ENCODE results near the gene KCNIP1.

KCNIP1 gene

GRCh38 chr5:170603578-170604565 is 100.1 kb downstream of the KCNIP1 start:
- DNase-seq: peak; percentile 10 to 19

GRCh38 chr5:170606941-170607340 is 103.1 kb downstream of the KCNIP1 start:
- DNase-seq: no peak

- no peak for DNase-seq
Observed at GRCh38 chr5:170611449-170612090, 107.8 kb downstream of the KCNIP1 start.

- no peak for DNase-seq
Observed at GRCh38 chr5:170612256-170612678, 108.4 kb downstream of the KCNIP1 start.

GRCh38 chr5:170614065-170614490 is 110.3 kb downstream of the KCNIP1 start:
- DNase-seq: no peak

GRCh38 chr5:170614720-170615119 is 110.9 kb downstream of the KCNIP1 start:
- DNase-seq: no peak

- DNase-seq: no peak
Observed at GRCh38 chr5:170617533-170618490, 114.0 kb downstream of the KCNIP1 start.

GRCh38 chr5:170619869-170620268 is 116.0 kb downstream of the KCNIP1 start:
- DNase-seq: no peak

- DNase-seq: no peak
Observed at GRCh38 chr5:170622933-170623332, 119.1 kb downstream of the KCNIP1 start.

- peak in 1 of 2 experiments; percentile 2 for DNase-seq
Observed at GRCh38 chr5:170623576-170624181, 119.9 kb downstream of the KCNIP1 start.

GRCh38 chr5:170625221-170626165 is 121.7 kb downstream of the KCNIP1 start:
- no peak for DNase-seq

- no peak for DNase-seq
Observed at GRCh38 chr5:170626507-170627150, 122.8 kb downstream of the KCNIP1 start.

GRCh38 chr5:170627271-170627670 is 123.5 kb downstream of the KCNIP1 start:
- DNase-seq: no peak

- no peak for DNase-seq
Observed at GRCh38 chr5:170628028-170628427, 124.2 kb downstream of the KCNIP1 start.

- no peak for DNase-seq
Observed at GRCh38 chr5:170628691-170629565, 125.1 kb downstream of the KCNIP1 start.

GRCh38 chr5:170629566-170630175 is 125.9 kb downstream of the KCNIP1 start:
- DNase-seq: no peak

- no peak for DNase-seq
Observed at GRCh38 chr5:170630226-170630625, 126.4 kb downstream of the KCNIP1 start.

GRCh38 chr5:170630711-170631141 is 126.9 kb downstream of the KCNIP1 start:
- no peak for DNase-seq

Measured in NCI-H1930 (cell line).